SK-N-SH treated with all-trans-retinoic acid at 6 μM for 48 hours (cell line): Measurements from ENCODE around the gene SDK2.

Experiments used
- ISL1 ChIP-seq: fragments of 250-450 bp; sonication (Bioruptor Pico); IDR thresholded peaks from 2 replicates; pipeline ENCODE4 v2.1.2; 2022; ENCODE audit warnings: mild to moderate bottlenecking, moderate library complexity
- PPARA ChIP-seq: fragments of 250-450 bp; sonication (Bioruptor Pico); IDR thresholded peaks from 2 replicates; pipeline ENCODE4 v1.5.0; 2020; ENCODE audit warnings: mild to moderate bottlenecking, borderline replicate concordance
- RARB ChIP-seq: fragments of 250-450 bp; sonication (Bioruptor Pico); IDR thresholded peaks from 2 replicates; pipeline ENCODE4 v1.8.0; 2021; ENCODE audit warnings: mild to moderate bottlenecking, moderate library complexity
- TCF4 ChIP-seq: fragments of 250-450 bp; sonication (Bioruptor Pico); IDR thresholded peaks from 2 replicates; pipeline ENCODE4 v1.8.0; 2021; ENCODE audit warnings: mild to moderate bottlenecking, moderate library complexity, borderline replicate concordance
- ZC3H10 ChIP-seq: fragments of 250-450 bp; sonication (Bioruptor Pico); IDR thresholded peaks from 2 replicates; pipeline ENCODE4 v1.5.1; 2021; ENCODE audit warnings: mild to moderate bottlenecking, moderate library complexity
- ZFP3 ChIP-seq: fragments of 250-450 bp; sonication (Bioruptor Pico); IDR thresholded peaks from 2 replicates; pipeline ENCODE4 v1.5.0; 2020; ENCODE audit warnings: mild to moderate bottlenecking, moderate library complexity
- ZFP30 ChIP-seq: fragments of 450-650 bp; formaldehyde crosslinking; IDR thresholded peaks from 2 replicates; pipeline ENCODE4 v1.5.0; 2022; ENCODE audit warnings: mild to moderate bottlenecking, moderate library complexity
- ZNF565 ChIP-seq: fragments of 450-650 bp; formaldehyde crosslinking; conservative IDR thresholded peaks from 2 replicates; pipeline ENCODE4 v1.5.0; 2020; ENCODE audit warnings: low read depth, mild to moderate bottlenecking, moderate library complexity
- TF ChIP-seq, protein P1 (sequence below): fragments of 250-450 bp; sonication (Bioruptor Pico); IDR thresholded peaks from 2 replicates; pipeline ENCODE4 v1.5.1; 2020; ENCODE audit warnings: low read depth, mild to moderate bottlenecking, moderate library complexity
- TF ChIP-seq, protein P2 (sequence below): fragments of 250-450 bp; sonication (Bioruptor Pico); IDR thresholded peaks from 2 replicates; pipeline ENCODE4 v1.8.0; 2020; ENCODE audit warnings: mild to moderate bottlenecking, moderate library complexity, borderline replicate concordance
- TF ChIP-seq, protein P3 (sequence below): fragments of 250-450 bp; sonication (Bioruptor Pico); IDR thresholded peaks from 2 replicates; pipeline ENCODE4 v1.5.1; 2021; ENCODE audit warnings: mild to moderate bottlenecking, moderate library complexity

GRCh38 chr17:73356561-73357170, 287.6 kb downstream of the SDK2 start:
- TF ChIP-seq, protein P1, sequence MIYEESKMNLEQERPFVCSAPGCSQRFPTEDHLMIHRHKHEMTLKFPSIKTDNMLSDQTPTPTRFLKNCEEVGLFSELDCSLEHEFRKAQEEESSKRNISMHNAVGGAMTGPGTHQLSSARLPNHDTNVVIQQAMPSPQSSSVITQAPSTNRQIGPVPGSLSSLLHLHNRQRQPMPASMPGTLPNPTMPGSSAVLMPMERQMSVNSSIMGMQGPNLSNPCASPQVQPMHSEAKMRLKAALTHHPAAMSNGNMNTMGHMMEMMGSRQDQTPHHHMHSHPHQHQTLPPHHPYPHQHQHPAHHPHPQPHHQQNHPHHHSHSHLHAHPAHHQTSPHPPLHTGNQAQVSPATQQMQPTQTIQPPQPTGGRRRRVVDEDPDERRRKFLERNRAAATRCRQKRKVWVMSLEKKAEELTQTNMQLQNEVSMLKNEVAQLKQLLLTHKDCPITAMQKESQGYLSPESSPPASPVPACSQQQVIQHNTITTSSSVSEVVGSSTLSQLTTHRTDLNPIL (CRISPR knock-in tag) = no peak
- TF ChIP-seq PPARA (CRISPR knock-in tag) = no peak
- TF ChIP-seq ZFP3 (CRISPR knock-in tag) = no peak
- TF ChIP-seq, protein P2, sequence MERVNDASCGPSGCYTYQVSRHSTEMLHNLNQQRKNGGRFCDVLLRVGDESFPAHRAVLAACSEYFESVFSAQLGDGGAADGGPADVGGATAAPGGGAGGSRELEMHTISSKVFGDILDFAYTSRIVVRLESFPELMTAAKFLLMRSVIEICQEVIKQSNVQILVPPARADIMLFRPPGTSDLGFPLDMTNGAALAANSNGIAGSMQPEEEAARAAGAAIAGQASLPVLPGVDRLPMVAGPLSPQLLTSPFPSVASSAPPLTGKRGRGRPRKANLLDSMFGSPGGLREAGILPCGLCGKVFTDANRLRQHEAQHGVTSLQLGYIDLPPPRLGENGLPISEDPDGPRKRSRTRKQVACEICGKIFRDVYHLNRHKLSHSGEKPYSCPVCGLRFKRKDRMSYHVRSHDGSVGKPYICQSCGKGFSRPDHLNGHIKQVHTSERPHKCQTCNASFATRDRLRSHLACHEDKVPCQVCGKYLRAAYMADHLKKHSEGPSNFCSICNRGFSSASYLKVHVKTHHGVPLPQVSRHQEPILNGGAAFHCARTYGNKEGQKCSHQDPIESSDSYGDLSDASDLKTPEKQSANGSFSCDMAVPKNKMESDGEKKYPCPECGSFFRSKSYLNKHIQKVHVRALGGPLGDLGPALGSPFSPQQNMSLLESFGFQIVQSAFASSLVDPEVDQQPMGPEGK = no peak
- no peak for TF ChIP-seq ZFP30 (CRISPR knock-in tag)
- no peak for TF ChIP-seq RARB
- no peak for TF ChIP-seq ISL1
- no peak for TF ChIP-seq TCF4 (CRISPR knock-in tag)
- TF ChIP-seq, protein P3, sequence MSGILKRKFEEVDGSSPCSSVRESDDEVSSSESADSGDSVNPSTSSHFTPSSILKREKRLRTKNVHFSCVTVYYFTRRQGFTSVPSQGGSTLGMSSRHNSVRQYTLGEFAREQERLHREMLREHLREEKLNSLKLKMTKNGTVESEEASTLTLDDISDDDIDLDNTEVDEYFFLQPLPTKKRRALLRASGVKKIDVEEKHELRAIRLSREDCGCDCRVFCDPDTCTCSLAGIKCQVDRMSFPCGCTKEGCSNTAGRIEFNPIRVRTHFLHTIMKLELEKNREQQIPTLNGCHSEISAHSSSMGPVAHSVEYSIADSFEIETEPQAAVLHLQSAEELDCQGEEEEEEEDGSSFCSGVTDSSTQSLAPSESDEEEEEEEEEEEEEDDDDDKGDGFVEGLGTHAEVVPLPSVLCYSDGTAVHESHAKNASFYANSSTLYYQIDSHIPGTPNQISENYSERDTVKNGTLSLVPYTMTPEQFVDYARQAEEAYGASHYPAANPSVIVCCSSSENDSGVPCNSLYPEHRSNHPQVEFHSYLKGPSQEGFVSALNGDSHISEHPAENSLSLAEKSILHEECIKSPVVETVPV (CRISPR knock-in tag) = no peak
- TF ChIP-seq ZC3H10 (CRISPR knock-in tag) = no peak
- TF ChIP-seq ZNF565 = no peak
